HG03521 (cell line): Measurements from ENCODE around the gene CASP8.
"Not testable (repeated sequence)": the region's sequence is repeated elsewhere in the genome, so short reads cannot be mapped to it uniquely, and the experiment has no call there.

Source experiments
- ATAC-seq: cut with Tn5 transposase; IDR thresholded peaks from one replicate; pipeline ENCODE4 v1.9.1; 2021; ENCODE audit warnings: mild to moderate bottlenecking, moderate library complexity; ENCODE audit not compliant: unreplicated experiment

CASP8 gene

GRCh38 chr2:201266629-201267028 lies 6.3 kb downstream of the CASP8 start:
- no peak for ATAC-seq

DNA sequence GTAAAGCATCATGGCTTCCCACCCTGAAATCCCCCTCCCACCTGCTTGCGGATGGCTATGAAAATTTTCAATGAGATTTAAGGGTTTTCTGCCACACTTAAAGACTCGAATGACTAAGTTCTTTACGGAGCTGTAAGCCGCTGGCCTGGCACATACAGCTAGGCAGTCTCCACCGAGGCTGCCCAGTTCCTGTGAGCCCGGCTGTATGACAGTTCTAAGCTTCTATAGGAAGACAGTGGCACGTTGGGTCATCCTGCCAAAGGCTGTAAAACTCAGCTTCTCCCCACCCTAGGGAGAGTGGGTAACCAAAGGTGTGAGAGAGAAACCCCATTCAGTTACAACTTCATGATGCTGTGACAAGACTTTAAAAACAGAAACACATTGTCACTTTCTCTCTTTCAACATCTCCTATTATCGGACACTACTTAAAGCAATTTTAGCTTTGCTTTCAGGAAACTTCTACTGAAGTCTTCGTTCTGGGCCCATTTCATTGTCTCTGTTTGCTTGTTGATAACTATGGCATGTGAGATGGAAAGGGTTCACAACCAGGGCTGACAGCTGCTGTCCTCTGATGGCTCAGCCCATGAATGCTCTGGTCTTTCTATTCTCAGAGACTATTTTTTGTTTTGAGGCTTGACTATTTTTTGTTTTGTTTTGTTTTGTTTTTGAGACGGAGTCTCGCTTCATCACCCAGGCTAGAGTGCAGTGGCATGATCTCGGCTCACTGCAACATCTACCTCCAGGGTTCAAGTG lies 7.1 kb downstream of the CASP8 start:
- ATAC-seq = no peak

DNA sequence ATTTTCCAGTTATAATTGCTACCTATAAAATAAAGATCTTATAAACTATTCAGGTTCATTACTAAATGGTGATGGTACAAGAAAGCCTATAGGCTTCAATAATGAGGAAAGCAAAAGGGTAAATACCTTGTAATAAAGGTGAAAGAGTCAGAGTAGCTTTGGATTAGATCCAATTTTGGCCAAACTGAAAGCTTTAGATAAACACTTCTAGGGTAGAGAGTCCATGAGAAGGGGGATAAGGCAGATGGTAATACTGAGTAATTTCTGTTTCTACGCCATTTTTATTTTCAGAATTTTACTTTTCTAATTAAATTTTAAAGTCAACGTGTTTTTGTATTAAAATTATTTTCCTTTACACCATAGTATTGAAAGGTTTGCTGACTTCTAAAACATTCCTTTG lies 9.4 kb downstream of the CASP8 start:
- ATAC-seq = no peak

- ATAC-seq = no peak
These were observed 10.1 kb downstream of the CASP8 start for GRCh38 chr2:201270293-201271001.

GRCh38 chr2:201271917-201272316 lies 11.6 kb downstream of the CASP8 start:
- no peak for ATAC-seq

DNA sequence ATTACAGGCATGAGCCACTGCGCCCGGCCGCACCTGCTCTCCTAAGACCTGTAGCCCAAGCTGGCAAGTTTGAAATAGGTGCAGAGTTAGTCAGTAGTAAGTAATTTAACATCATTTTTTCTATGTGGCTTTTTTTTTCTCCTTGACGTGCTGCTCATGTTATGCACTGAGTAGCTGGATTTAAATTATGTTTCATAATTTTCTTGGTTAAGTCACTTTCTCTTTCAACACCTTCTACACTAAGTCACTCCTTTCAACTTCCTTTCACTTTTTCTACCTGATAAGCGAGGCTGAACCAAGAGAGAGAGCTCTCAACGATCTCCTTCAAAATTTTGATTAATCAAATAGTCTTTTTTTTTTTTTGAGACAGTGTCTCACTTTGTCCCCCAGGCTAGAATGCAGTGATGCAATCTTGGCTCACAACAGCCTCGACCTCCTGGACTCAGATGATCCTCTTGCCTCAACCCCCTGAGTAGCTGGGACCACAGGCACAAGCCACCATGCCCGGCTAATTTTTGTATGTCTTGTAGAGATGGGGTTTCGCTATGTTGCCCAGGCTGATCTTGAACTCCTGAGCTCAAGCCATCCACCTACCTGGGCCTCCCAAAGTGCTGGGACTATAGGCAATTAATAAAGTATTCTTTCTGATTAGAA lies 13.1 kb downstream of the CASP8 start:
- no peak for ATAC-seq

DNA sequence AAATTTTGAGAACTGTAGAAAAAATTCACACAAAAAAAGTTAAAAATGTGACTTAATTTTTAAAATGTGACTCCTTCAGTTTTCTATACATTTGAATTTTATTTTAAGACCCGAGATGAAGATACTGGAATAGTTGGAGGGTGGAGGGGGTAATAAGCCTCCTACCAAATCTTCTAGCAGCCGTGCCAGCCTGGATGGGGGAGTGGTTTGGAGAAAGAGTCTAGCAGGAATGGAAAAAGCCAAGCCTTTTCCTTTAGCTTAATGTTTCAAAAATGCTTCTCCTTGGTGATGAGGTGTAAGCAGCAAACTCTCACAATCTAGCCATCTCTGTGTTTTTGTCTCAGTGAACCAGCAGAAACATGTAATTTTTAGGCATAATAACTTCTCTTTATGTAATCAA lies 14.7 kb downstream of the CASP8 start:
- ATAC-seq = no peak

GRCh38 chr2:201275990-201276389 lies 15.7 kb downstream of the CASP8 start:
- ATAC-seq = no peak

- ATAC-seq = no peak
These were observed 16.2 kb downstream of the CASP8 start for GRCh38 chr2:201276511-201276910.

DNA sequence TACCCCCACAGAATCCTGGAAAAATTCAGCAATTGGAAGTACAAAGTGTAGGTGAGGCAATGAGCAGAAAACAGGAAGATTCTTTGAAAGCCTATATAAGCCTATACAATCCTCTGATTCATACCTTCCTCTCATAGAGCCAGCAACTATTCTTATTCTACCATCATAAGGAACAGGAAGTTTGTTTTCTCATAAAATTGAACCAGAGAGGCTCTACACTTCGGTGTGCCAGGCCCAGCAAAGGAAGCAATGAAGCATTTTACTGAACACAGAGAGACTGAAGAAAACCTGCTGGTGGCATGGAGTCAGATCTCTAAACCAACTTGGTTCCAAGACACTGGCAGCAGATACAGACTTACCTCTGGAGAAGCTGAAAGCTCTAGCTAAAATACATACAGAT lies 18.7 kb downstream of the CASP8 start:
- no peak for ATAC-seq

DNA sequence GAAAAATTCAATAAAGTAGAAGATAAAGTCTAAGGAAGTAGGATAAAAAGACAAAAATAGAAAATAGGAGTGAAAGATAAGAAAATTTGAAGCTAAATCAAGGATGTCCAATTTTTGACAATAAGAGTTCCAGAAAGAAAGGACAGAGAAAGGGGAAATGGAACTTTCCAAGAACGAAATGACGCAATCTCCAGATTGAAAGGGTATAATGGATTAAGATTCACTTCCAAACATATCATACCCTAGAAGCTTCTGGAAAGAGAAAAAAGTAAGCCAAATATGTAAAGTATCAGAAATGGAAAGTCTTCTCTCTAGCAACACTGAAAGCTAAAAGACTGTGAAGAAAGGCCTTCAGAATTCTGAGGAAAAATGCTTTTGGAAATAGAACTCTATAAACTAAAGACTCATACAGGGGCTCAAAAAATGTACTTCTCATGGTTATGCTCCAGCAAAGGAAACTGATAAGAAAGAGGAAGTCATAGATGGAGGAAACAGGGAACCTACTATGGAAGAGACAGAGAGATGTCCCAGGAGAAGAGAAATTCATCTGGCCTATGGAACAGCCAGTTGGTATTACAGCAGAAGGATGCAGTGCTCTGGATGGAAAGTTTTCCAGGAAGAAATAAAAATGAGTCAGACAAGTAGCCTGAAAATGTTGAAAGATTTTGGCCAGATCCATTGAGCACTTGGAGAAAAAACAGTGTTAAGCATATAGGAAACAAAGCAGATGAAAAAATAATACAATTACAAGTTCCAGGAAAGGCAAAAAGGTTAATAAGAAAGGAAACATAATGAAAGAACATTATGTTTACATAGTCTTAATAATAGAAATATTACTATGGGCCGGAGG lies 20.1 kb downstream of the CASP8 start:
- ATAC-seq = no peak

DNA sequence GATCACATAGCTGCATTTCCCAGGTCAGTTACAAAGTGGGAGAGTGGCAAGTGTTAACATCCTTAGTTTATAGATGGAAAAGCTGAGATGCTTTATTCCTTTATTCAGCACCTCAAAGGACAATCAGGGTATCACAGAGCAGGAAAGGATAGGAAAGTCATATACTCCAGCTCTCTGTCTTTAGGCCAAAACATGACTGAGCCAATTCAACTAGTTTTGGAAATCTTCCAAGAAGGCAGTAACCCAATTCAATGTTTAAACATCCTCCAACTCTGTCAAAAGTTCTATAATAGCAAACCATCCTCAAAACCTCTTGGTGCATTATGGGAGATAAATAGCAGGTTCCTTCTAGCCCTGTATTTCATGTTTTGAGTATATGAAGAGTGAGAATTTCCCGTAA lies 25.2 kb downstream of the CASP8 start:
- ATAC-seq = no peak

- ATAC-seq = not testable (repeated sequence)
These were observed 30.3 kb downstream of the CASP8 start for GRCh38 chr2:201290457-201291148.

DNA sequence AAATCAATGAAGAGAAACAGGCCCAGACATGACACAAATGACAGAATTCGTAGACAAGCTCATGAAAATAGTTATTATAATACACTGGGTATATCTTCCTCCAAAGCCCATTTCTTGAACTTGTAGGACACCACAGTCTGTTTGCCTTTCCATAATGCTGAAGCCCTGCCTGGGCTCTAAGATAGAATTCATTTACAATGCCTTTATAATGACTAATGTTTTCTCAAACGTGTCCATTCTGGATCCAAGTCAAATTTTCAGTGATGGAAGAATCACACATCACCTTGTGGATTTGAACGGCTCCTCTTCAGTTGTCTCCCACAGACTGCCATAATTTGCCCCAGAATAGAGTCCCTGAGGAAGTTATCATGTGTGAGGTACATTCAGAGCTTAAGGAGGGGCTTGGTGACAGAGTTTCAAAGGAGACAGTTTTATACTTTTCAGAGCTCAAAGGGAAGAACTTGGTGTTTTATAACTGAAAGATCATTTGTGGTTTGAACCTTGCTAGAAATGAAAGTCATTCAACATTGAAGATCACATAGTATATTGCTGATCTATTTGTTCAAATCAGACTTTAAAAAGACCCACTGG lies 38.2 kb downstream of the CASP8 start:
- no peak for ATAC-seq

DNA sequence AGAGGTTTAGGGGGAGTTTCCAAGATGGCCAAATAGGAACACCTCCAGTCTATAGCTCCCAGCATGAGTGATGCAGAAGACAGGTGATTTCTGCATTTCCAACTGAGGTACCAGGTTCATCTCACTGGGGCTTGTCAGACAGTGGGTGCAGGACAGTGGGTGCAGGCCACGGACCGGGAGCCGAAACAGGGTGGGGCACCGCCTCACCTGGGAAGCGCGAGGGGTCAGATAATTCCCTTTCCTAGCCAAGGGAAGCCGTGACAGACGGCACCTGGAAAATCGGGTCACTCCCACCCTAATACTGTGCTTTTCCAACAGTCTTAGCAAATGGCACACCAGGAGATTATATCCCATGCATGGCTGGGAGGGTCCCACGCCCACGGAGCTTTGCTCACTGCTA lies 39.6 kb downstream of the CASP8 start:
- ATAC-seq = not testable (repeated sequence)

GRCh38 chr2:201307876-201308275 lies 47.5 kb downstream of the CASP8 start:
- ATAC-seq = no peak

DNA sequence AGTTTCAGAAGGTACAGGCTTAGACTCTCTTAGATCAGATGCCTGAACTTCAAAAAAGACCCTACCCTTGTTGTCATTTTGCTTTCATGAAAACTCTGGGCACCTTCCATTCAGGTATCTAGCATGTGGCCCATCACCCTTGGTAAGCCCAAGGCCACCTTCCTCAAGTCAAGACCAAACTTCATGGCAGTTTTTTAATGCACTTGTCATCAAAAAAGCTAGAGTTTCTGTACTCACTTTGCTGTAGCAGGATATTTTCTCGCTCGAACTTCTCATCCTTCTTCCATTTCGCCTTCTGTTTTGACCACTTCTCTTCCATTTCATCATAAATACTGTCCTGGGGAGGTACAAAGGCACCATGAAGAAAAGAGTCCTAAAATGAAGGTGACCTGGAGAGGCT lies 48.6 kb downstream of the CASP8 start:
- no peak for ATAC-seq

- ATAC-seq = no peak
These were observed 53.0 kb downstream of the CASP8 start for GRCh38 chr2:201313362-201313761.

- no peak for ATAC-seq
These were observed 59.2 kb downstream of the CASP8 start for GRCh38 chr2:201319511-201319910.

GRCh38 chr2:201320257-201320656 lies 59.9 kb downstream of the CASP8 start:
- ATAC-seq = no peak
